ENCODE results near the gene SNX9.
"Not testable (repeated sequence)": the region's sequence is repeated elsewhere in the genome, so short reads cannot be mapped to it uniquely, and the experiment has no call there.

Gene SNX9

GRCh38 chr6:157929765-157930319, 106.8 kb downstream of the SNX9 start:
- no peak overlapping the region for H3K4me3 ChIP-seq (replicated peaks in 1 of 2; ENCODE audit: low read depth in 2 of 2, low read length in 2 of 2)
- no peak for TF ChIP-seq CTCF (IDR thresholded peaks at IDR 0.05; ENCODE audit: low read depth, low read length)
- no peak for DNase-seq (ENCODE audit: low read depth in 2 of 2)

- TF ChIP-seq CTCF (IDR thresholded peaks at IDR 0.05; ENCODE audit: low read depth, low read length) = no peak
- H3K4me3 ChIP-seq (replicated peaks in 1 of 2; ENCODE audit: low read depth in 2 of 2, low read length in 2 of 2) = no peak overlapping the region
- DNase-seq (ENCODE audit: low read depth in 2 of 2) = no peak
Measured at GRCh38 chr6:157935786-157936185, 112.7 kb downstream of the SNX9 start.

- TF ChIP-seq CTCF (IDR thresholded peaks at IDR 0.05; ENCODE audit: low read depth, low read length) = no peak
- no peak for DNase-seq (ENCODE audit: low read depth in 2 of 2)
- no peak overlapping the region for H3K4me3 ChIP-seq (replicated peaks in 1 of 2; ENCODE audit: low read depth in 2 of 2, low read length in 2 of 2)
Measured at GRCh38 chr6:157937318-157937717, 114.3 kb downstream of the SNX9 start.

- no peak overlapping the region for H3K4me3 ChIP-seq (replicated peaks in 1 of 2; ENCODE audit: low read depth in 2 of 2, low read length in 2 of 2)
- TF ChIP-seq CTCF (IDR thresholded peaks at IDR 0.05; ENCODE audit: low read depth, low read length) = no peak
- no peak for DNase-seq (ENCODE audit: low read depth in 2 of 2)
Measured at GRCh38 chr6:157937916-157938315, 114.9 kb downstream of the SNX9 start.

- not testable (repeated sequence) for DNase-seq (ENCODE audit: low read depth in 2 of 2)
Measured at GRCh38 chr6:157940375-157941036, 117.5 kb downstream of the SNX9 start.

GRCh38 chr6:157941101-157941863, 118.2 kb downstream of the SNX9 start:
- DNase-seq (ENCODE audit: low read depth in 2 of 2) = no peak
- no peak overlapping the region for H3K4me3 ChIP-seq (replicated peaks in 1 of 2; ENCODE audit: low read depth in 2 of 2, low read length in 2 of 2)
- TF ChIP-seq CTCF (IDR thresholded peaks at IDR 0.05; ENCODE audit: low read depth, low read length) = no peak

More at GRCh38 chr6:157940375-157941036, 117.5 kb downstream of the SNX9 start:
- H3K4me3 ChIP-seq (replicated peaks in 1 of 2; ENCODE audit: low read depth in 2 of 2, low read length in 2 of 2) = not testable (repeated sequence)

- DNase-seq (ENCODE audit: low read depth in 2 of 2) = no peak
- TF ChIP-seq CTCF (IDR thresholded peaks at IDR 0.05; ENCODE audit: low read depth, low read length) = no peak
- no peak overlapping the region for H3K4me3 ChIP-seq (replicated peaks in 1 of 2; ENCODE audit: low read depth in 2 of 2, low read length in 2 of 2)
Measured at GRCh38 chr6:157942351-157942750, 119.3 kb downstream of the SNX9 start.

Measured in cardiac fibroblast (primary cell).